ENCODE measurements around the gene DNAJB12. TPM values are rescaled to one million over a fixed set of nuclear protein-coding genes. Genes with fewer than 3 reads are reported as not detected.
"Not testable (repeated sequence)": the region's sequence is repeated elsewhere in the genome, so short reads cannot be mapped to it uniquely, and the experiment has no call there.

DNAJB12 gene
- polyA plus RNA-seq, 12 donors, result 11.8 to 25.8 (median 21.4) TPM; not detected in 1

DNA sequence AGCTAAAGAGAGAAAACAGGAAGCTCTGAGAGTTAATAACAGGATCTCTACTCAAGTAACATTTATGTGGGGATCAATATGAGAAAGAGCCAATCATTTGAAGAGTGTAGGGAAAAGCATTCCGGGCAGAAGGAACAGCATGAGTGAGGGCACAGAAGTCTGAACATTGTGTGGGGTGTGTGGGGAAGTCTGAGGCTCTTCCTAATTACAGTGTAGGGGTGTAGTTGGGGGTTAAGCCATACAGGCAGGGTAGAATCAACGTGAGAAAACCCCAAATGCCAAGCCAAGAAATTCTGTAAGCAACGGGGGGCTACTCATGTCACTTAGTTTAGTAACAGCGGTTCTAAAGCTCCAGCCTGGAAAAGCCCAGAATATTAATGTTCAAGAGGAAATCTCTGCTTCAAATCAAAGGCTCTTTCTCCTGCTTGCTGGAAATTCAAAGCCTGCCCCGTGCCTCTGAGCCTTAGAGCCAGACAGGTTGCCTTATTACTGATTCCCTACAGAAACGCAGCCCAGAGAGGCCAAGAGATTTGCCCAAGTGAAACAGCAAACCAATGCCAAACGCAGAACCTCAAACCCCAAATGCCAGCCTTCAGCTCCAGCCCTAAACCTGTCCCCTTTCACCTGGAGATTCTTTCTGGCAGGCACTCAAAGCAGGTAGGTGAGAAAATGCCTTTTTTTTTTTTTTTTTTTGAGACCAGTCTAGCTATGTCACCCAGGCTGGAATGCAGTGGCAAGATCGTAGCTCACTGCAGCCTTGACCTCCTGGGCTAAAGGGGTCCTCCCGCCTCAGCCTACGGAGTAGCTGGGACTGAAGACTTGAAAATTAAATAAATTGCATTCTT lies 36.1 kb downstream of the DNAJB12 start:
- no peak for DNase-seq

DNA sequence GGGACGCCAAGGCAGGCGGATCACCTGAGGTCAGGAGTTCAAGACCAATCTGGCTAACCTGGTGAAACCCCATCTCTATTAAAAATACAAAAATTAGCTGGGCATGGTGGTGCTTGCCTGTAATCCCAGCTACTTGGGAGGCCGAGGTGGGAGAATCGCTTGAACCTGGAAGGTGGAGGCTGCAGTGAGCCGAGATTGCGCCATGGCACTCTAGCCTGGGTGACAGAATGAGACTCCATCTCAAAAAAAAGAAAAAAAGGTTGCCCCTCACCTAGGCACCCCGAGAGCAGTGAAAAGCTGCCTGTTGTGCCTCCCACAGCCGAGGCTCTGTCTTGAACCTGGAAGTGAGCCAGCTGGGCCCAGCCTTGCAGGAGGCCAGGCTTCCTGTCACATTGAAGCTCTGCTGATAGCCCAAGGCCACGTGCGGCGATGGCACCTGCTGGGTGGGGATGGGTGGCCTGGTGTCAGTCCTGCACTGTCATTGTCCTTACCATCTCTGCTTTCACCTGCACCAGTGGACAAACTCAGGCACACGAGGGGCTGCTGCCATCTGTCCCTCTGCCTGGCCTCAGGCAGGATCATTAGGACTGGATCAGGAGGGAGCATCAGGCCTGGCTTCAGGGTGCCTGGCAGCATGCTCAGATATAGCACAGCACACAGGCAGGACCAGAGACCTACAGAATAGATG lies 37.8 kb downstream of the DNAJB12 start:
- DNase-seq, result no peak

DNA sequence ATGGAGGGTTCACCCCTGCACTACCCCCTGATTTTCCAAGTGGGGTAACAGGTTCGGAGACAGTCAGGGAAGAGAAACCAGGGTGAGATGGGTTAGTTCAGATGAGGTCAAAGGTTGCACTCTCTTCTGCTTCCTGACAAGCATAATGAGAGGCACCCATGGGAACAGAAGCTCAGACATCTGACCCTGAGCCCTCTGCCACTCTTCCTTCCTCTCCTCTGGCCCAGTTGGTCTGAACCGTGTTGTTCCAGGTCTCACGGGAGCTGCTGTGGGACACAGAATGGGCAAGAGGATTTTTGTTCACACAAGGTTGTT lies 38.4 kb downstream of the DNAJB12 start:
- no peak for DNase-seq

DNA sequence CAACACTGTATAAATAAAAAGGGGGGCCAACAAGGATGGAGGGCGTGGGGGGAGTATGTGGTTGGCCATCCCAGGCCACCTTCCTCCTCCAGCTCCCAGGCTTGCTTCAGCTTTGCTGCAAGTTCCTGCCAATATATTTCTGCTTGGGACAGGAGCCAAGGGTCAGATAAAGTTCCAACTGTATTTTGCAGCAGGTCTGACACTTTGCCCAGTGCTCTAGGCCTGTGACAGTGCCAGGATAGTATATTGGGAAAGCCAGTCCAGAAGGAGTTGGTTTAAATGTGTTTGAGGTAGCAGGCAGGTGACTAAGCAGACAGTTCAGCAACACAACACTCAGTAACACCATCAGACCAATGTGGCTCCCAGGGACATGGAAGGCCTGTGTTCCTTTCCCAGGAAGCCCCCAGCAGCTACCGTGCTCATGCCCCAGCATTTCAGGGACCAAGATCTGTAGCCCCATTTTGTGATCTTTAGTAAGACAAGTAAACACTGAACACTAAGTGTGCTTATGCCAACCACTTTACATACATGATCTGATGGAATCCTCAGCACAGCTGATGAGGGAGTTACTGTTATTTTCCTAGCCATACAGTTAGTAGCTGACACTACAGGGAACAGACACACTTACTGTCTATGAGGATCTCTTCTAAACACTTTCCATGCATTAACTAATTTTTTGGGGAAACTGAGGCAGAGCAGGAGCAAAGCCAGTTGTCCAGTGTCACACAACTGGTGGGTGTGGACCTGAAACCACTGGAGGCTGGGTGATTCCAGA lies 38.9 kb downstream of the DNAJB12 start:
- peak; percentile 83 for DNase-seq

DNA sequence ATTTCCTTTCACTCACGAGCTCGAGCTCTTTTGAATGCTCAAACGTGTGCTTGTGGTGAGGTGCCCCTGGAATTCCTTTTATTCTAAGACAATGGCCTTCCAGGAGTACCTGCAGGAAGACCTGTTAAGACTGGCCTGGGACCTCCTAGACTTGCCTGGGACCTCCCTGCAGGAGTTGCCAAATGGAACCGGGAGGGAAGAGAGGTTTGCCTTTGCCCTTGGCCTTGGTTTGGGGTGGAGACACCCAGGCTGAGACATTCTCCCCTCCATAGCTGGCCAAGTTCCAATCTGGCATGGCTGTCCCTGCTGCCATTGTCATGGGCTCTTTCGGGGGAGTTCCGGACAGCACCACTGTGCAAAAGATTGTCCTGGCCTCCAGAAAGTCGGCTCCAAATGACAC lies 39.7 kb downstream of the DNAJB12 start:
- DNase-seq, result no peak

DNA sequence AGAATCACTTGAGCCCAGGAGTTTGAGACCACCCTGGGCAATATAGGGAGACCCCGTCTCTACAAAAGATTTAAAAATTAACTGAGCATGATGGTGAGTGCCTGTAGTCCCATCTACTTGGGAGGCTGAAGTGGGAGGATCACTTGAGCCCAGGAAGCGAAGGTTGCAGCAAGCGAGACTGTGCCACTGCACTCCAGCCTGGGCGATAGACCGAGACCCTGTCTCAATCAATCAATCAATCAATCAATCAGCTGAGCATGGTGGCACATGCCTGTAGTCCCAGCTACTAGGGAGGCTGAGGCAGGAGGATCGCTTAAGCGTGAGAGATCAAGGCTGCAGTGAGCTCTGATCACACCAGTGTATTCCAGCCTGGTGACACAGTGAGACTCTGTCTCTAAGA lies 40.5 kb downstream of the DNAJB12 start:
- no peak for DNase-seq

DNA sequence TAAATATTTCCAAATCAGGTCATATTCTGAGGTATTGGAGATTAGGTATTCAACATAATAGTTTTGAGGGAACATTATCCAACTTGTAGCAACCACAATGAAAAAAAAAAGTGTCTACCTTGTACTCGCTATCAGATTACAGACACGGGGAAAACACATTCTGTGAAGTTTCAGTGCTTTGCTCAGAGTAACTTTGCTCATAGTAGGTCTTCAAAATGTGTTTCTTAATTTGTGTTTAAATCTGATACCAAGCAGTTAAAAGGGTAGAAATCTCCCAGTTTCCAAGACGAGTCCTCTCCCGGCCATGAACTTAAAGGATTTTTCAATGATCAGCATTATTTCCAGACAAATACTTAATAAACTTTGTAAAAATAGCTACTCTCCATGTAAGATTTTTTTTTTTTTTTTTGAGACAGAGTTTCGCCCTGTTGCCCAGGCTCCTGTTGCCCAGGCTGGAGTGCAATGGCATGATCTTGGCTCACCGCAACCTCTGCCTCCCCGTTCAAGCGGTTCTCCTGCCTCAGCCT lies 41.8 kb downstream of the DNAJB12 start:
- no peak for DNase-seq

DNA sequence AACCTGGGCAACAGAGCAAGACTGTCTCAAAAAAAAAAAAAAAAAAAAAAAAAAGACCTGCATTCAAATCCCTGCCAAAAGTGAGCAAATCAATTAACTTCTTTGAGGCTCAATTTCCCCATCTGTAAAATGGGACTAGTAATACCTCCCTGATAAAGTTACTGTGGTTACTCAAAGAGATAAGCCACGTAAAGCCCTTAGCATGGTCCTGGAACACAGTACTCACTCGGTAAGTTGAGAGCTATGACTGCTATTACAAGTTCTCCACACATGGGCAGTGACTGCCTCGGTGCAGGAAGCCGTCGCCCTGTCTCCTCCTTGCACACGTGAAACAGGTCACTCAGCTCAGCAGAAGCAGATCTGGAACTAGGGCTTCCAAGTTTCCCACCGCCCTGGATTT lies 43.1 kb downstream of the DNAJB12 start:
- DNase-seq, result no peak

DNA sequence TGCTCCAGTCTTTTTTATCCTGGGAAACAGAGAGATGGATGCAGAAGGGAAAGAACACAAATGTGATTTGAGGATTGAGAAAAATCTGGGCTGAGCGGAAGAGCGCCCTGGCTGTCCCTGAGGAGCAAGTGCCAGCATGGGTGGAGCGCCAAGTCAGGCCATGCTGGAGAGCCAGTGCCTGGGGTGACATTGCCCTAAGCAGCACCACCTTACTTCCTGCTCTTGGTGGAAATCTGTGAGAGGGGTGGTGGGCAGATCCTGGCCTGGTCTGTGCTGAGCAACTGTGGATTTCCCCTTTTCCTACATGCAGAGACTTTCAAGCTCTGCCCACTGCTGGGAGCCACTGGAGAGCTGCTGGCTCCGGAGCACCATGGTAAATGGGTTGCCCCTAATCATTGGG lies 44.1 kb downstream of the DNAJB12 start:
- DNase-seq, result no peak

DNA sequence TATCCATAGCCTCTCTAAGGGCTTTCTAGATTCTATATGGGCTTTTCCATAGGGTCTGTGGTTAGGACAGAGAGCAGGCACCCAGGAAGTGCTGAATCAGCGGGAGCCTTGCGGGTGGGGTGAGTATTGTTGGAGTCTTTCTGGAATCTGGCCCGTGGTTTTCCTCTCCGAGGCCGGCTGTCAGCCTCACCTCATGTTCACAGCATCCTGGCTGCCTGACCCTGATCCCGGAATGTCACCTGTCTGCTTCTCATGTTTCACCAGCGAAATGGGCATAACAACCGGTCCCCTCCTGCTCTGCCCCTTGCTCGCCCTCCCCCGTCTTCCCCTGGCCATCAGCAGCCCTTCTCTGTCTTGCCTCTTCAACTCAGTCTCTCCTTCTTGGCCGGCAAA lies 44.5 kb downstream of the DNAJB12 start:
- no peak for DNase-seq

DNA sequence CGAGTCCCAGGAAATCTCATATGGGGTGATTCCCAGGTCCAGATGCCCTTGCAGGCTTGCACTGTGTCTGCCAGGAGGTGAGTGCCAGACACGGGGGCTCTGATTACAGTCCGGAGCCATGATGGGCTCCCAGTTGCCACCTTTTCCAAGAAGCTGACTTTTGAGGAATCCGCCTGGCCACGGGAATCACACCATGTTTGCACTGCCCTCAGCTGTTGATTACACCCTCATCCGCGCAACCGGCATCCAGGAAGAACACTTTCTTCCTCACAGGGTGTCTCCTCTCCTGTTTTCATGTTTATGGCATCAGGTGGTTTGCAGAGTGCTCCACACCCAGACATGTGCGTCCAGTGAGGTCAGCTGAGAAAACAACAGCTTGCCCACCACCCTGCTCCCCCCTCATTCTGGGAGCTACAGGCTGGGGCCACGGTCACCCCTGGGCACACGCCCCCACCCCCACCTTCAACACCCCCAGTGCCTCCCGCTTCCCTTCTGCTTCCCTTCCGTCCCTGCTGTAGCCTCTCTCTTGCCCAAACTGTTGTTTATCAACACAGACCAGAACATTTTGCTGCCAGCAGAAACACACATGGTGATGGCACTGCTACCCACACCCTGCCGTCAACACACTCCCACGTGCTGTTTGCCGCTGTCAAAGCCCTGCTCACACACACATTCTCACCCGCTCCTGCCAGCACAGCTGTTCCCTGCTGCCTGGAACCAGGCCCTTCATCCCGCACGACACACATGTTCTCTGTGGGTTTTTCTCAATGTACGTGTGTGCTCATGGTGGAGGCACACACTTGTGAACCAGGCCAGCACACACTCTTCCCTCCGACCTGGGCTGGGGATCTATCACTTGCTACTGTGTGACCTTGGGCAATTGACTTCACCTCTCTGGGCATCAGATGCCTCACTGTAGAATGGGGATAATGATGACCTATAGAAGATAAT lies 45.2 kb downstream of the DNAJB12 start:
- DNase-seq, result peak; percentile 55

DNA sequence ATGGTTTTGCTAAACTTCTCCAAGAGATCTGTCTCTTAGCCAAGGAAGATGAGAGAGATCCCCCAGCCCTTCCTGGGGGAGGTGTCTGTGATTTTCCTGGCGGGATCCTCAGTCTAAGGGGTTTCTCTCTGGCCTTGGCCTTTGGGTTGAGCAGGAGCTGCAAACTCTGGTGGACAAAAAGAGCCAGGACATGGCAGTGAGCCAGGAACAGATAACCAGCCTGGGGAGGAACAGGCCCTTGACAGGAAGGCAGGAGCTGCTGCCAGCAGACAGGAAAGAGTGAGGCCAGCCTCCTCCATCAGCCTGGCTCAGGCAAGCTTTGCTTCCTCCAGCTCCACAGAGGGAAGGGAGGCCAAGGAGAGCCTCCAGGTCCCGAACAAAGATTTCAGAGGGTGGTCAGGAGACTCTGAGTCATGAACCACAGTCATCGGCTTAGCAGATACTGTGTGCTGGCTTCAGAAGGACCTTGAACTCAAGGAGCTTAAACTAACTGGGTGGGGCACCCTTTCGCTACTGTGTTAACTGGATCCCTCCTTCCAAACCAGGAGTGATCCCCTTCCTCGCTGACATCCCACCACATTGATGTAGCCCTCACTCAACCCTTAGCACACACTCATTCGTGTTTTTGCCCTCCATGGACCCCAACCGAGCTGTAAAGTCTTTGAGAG lies 46.3 kb downstream of the DNAJB12 start:
- no peak for DNase-seq

DNA sequence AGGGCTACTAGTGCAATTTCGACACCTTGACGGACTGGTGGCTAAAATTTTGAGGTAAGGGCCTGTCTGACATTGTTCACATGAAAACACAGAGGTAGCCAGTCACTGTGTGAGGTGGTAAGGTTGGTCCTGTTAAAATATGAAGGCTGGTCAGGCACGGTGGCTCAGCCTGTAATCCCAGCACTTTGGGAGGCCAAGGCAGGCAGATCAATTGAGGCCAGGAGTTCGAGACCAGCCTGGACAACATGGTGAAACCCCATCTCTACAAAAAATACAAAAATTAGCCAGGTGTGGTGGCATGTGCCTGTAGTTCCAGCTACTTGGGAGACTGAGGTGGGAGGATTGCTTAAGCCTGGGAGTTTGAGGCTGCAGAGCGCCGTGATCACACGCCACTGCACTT lies 47.0 kb downstream of the DNAJB12 start:
- not testable (repeated sequence) for DNase-seq

DNA sequence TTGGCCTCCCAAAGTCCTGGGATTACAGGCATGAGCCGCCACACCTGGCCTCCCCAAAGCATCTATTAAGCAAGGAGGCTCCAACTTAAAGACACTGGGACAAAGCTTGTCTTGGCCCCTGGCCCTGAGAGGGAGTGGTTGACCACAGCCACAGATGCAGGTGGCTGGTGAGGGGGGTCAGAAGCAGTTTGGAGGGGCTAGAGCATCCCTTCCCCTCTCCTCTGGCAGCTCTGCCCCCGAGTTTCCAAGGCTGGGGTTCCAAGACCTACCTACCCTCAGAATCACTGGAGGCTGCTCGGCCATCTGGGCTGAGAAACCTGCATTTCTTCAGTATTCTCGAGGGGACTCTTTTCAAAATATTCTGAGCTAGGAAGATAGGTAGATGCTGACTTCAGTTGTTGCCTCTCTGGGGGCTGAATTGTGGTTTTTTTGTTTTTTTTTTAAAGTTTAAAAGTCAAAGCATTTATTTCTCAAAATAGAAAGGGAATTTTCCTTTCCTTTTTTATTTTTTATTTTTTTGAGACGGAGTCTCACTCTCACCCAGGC lies 48.4 kb downstream of the DNAJB12 start:
- no peak for DNase-seq

DNA sequence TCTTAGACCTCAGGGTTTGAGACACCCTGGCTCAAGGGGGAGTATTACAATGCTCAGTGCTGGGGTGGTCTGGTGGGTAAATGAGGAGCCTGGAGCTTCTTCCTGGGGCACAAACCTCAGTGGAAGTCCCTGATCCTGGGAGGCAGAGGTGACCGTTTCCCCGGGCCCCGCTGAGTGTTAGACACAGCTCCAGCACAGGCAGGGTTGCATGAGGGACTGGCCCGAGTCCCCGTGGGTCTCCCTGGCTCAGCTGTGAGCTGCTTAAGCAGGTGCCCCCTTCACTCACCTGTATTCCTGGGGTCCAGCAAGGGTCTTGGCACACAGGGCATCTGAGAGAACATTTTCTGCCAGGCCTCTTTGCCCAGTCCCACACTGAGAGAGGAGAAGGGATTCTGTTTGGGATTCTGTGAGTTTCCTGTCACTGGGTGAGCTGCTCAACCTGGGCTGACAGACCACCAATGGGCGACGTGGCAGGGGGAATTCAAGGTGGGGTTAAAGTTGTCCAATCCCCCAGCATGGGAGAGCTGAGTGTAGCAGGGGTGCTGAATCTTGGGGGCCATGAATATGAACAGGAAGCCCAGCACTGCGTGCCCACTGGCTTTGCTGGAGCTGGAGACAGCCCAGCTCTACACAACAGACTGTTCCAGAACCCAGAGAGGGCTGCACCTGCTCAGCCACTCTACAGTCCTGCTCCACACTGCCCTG lies 51.1 kb downstream of the DNAJB12 start:
- DNase-seq, result no peak

DNA sequence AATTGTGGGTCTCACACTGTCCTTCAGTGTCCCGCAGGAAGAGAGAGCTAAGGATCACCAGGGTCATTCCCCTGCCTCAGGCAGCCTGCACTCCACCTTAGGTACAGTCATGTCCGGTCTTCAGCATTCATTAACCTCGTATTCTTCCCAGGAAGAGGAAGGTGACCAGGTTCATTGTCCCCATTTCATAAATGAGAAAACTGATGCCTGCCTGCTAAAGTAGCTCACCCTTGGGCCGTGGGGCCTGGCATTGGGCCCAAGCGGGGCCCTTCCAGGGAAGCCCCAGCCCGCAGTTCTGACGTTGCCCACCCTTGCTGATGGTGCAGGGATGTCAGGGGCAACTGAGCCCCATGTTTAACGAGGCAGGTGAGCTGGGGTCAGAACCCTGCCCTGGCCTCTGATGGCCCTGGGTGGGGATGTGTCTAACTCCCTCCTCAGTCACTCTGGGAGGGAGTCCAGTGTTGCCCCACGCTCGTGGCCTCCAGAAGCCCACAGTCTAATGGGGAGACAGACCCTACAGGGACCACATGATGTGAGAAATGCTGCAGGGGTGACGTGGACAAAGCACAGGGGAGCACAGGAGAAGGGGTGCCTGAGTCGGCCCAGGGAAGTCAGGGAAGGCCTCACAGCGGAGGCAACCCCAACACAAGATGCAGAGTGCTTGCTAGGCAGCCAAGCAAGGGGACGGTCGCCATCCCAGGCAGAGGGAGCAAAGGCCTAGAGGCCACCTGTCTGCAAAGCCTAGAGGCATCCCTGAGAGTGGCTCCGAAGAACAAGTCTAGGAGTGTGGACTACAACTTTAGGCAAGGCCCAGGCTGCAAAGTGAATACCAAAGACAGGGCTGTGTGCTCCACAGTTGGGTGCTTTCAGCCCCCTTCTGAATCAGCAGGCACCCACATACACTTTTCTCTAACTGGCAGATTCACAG lies 55.9 kb downstream of the DNAJB12 start:
- no peak for DNase-seq

DNA sequence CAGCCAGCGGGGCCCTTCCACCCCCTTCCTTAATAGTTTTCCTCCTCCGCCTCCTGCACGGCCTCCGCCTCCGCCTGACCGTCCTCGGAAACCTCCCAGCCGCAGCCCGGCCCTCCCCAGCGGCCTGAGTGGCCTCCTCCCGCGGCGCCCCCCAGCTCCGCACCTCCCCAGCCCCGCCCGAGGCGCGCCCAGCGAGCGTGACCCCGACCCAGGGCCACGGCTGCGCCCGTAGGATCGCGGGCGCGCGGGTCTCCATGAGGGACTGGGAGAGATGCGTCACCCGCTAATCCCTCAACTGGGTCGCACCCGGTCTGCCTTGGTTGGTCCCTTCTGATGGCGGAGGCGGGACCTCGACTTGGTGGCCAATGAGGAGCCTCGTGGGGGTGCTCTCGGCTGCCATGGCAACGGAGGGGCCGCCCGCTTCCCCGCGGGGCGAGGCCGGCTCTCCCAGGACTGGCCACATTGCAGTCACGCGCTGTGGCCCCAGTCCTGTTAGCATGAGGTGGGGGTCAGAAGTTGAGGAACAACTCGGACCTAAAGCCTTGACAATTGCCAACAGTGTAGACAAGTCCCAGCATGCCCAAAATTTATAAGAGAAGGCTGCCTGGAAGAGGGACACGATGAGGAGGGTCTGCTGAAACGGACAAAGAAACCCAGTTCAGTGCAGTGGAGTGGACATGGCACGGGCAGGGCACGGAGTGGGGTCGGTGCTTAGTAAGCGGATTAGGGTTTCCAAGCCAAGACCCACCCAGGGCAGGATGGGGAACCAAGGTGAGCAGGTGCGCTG lies 56.7 kb downstream of the DNAJB12 start:
- DNase-seq, result peak; percentile 94

Measured in muscle of arm (tissue), 12 donors.